Stimulated activated CD8-positive, alpha-beta memory T cell treated with anti-CD3 and anti-CD28 coated beads, Interleukin-15, amount 100 ng/mL, for 48 hours (primary cell): ENCODE data around the gene NT5E.
A peak's percentile ranks its signal among the peaks of the same experiment; 100 is the strongest.

Experiments used
- DNase-seq, 2 donors: peaks; one replicate each; pipeline ENCODE4 v3.0.0-alpha.2; 2020; ENCODE audit warnings: low read depth in 2 of 2

Gene NT5E

GRCh38 chr6:85421972-85422371, 27.9 kb upstream of the NT5E start:
- no peak for DNase-seq

GRCh38 chr6:85422996-85423395, 26.9 kb upstream of the NT5E start:
- DNase-seq, result no peak

- DNase-seq, result no peak
Measured at GRCh38 chr6:85424981-85425380, 24.9 kb upstream of the NT5E start.

GRCh38 chr6:85425997-85426396, 23.9 kb upstream of the NT5E start:
- no peak for DNase-seq

- no peak for DNase-seq
Measured at GRCh38 chr6:85428486-85428885, 21.4 kb upstream of the NT5E start.

GRCh38 chr6:85429346-85429745, 20.5 kb upstream of the NT5E start:
- no peak for DNase-seq

- DNase-seq, result no peak
Measured at GRCh38 chr6:85431271-85431670, 18.6 kb upstream of the NT5E start.

- no peak for DNase-seq
Measured at GRCh38 chr6:85432554-85432953, 17.3 kb upstream of the NT5E start.

GRCh38 chr6:85435851-85436250, 14.0 kb upstream of the NT5E start:
- DNase-seq, result no peak

GRCh38 chr6:85436411-85436810, 13.5 kb upstream of the NT5E start:
- DNase-seq, result no peak

- no peak for DNase-seq
Measured at GRCh38 chr6:85436939-85437495, 12.9 kb upstream of the NT5E start.

GRCh38 chr6:85443349-85444117, 6.3 kb upstream of the NT5E start:
- DNase-seq, result no peak

GRCh38 chr6:85449388-85449817, 480 bp upstream of the NT5E start:
- peak; percentile 47 to 53 for DNase-seq

- DNase-seq, result no peak
Measured at GRCh38 chr6:85451565-85452306, 1.9 kb downstream of the NT5E start.

- DNase-seq, result no peak
Measured at GRCh38 chr6:85452441-85452881, 2.6 kb downstream of the NT5E start.

GRCh38 chr6:85453052-85453451, 3.2 kb downstream of the NT5E start:
- DNase-seq, result no peak

- no peak for DNase-seq
Measured at GRCh38 chr6:85453490-85453889, 3.6 kb downstream of the NT5E start.

- no peak for DNase-seq
Measured at GRCh38 chr6:85455471-85456026, 5.7 kb downstream of the NT5E start.

- no peak for DNase-seq
Measured at GRCh38 chr6:85456782-85457181, 6.9 kb downstream of the NT5E start.

- DNase-seq, result no peak
Measured at GRCh38 chr6:85458184-85458583, 8.3 kb downstream of the NT5E start.

- no peak for DNase-seq
Measured at GRCh38 chr6:85458782-85459181, 8.9 kb downstream of the NT5E start.

GRCh38 chr6:85459224-85459901, 9.5 kb downstream of the NT5E start:
- DNase-seq, result no peak
